GM19397 (cell line): ENCODE data around the gene SMC5.

Experiments used
- ATAC-seq: cut with Tn5 transposase; IDR thresholded peaks from one replicate; pipeline ENCODE4 v1.9.1; 2021; ENCODE audit warnings: mild to moderate bottlenecking, moderate library complexity; ENCODE audit not compliant: unreplicated experiment

Gene SMC5

GRCh38 chr9:70403618-70404025 lies 144.8 kb downstream of the SMC5 start:
- ATAC-seq = no peak

- ATAC-seq = no peak
Measured at GRCh38 chr9:70404261-70404660, 145.5 kb downstream of the SMC5 start.
